NB4 (cell line): ENCODE results near the gene PHF11.

Experiments used
- DNase-seq: peaks from one replicate; pipeline ENCODE4 v3.0.0; 2010; ENCODE audit warnings: low read depth
- H3K4me3 ChIP-seq: one replicate; pipeline ENCODE4 v1.5.1; 2011; ENCODE audit warnings: mild to moderate bottlenecking, low read depth, low read length, moderate library complexity
- MYC ChIP-seq: IDR thresholded peaks from 2 replicates; pipeline ENCODE4 v1.6.1; 2011; ENCODE audit warnings: low read depth, low read length
- POLR2A ChIP-seq: IDR thresholded peaks from 2 replicates; pipeline ENCODE4 v1.6.1; 2011; ENCODE audit warnings: mild to moderate bottlenecking; ENCODE audit not compliant: insufficient read length; ENCODE audit errors: extremely low read depth
- TF ChIP-seq, protein P1 (sequence below): IDR thresholded peaks from 2 replicates; pipeline ENCODE4 v1.6.1; 2011; ENCODE audit warnings: low read depth, low read length
- TF ChIP-seq, protein P2 (sequence below): IDR thresholded peaks from one replicate; pipeline ENCODE4 v1.5.1; 2012; ENCODE audit warnings: low read depth, low read length

Gene PHF11

DNA sequence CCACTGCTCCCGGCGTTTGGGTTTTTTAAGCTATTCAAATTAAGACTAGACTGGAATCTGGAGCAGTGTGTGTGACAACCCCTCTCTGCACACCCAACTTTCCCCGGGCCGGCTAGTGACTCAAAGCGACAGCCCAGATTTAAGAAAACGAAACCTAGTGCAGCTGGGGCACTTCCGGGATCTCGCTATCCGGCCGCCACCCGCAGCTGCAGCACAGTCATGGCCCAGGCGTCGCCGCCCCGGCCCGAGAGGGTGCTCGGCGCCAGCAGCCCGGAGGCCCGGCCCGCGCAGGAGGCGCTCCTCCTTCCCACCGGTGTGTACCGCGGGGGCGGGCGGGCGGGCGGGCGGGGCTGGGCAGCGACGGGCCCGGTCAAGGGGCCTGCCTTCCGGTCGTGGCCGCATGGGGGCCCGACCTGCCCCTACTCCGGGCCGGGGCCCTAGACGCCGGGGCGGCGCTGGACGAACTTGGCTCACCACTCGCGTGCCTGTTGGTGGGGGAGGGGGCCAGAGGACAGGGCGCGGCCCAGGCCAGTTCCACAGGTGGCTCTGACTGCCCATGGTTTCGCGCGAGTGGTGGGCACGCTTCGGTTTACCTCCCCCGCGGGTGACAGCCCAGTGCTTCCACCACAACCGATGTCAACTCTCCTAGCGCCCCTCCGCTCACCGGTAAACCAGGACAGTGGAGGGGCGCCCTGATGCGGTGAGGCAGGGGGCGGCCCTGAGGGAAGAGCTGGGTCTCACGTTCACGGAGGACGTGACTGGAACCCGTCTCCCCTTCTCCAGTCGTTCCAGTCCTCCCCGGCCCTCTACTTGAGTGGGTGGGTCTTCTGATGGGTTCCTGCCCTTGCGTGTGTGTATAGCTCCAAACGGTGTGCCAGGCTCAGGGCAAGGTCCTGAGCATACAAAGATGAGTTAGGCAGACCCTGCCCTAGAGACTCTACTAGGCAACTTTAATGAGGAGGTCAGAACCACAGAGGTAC is at the start of gene PHF11:
PHF11 (plus strand) TSS at position 171 of the 980 bp plus-strand sequence; CDS start at position 220, 49 bp downstream.
- TF ChIP-seq, protein P1, sequence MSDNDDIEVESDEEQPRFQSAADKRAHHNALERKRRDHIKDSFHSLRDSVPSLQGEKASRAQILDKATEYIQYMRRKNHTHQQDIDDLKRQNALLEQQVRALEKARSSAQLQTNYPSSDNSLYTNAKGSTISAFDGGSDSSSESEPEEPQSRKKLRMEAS, result peak; percentile 42; the same call in 1 of the 2 replicates
- no peak; the same call in 1 of the 2 replicates for TF ChIP-seq MYC
- TF ChIP-seq, protein P2, sequence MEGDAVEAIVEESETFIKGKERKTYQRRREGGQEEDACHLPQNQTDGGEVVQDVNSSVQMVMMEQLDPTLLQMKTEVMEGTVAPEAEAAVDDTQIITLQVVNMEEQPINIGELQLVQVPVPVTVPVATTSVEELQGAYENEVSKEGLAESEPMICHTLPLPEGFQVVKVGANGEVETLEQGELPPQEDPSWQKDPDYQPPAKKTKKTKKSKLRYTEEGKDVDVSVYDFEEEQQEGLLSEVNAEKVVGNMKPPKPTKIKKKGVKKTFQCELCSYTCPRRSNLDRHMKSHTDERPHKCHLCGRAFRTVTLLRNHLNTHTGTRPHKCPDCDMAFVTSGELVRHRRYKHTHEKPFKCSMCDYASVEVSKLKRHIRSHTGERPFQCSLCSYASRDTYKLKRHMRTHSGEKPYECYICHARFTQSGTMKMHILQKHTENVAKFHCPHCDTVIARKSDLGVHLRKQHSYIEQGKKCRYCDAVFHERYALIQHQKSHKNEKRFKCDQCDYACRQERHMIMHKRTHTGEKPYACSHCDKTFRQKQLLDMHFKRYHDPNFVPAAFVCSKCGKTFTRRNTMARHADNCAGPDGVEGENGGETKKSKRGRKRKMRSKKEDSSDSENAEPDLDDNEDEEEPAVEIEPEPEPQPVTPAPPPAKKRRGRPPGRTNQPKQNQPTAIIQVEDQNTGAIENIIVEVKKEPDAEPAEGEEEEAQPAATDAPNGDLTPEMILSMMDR, result no peak
- TF ChIP-seq POLR2A, result peak; percentile 45
- DNase-seq, result peak; percentile 89
- H3K4me3 ChIP-seq, result peak within 1 kb of the TSS; percentile 54

DNA sequence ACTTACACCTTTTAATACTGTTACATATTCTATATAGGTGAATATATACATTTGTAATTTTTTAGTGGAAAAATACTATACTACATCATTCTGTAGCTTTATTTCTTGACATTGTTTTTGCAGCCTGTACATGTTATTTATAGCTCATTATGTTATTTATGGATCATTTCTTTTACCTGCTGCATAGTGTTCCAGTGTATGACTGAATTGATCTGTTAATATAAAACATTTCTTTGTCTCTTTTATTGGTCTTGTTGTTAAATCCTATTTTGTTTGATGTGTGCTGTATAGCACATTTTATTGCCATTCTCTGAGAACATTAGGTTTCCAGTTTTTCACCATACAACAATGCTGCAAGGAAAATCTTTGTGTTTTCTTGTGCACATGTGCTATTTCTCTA is 49.3 kb upstream of the PHF11 start:
- no peak for TF ChIP-seq POLR2A
- TF ChIP-seq MYC, result no peak
- TF ChIP-seq, protein P2, result no peak
- TF ChIP-seq, protein P1, result no peak
- DNase-seq, result peak; percentile 7
- peak overlapping the region; percentile 94 for H3K4me3 ChIP-seq

DNA sequence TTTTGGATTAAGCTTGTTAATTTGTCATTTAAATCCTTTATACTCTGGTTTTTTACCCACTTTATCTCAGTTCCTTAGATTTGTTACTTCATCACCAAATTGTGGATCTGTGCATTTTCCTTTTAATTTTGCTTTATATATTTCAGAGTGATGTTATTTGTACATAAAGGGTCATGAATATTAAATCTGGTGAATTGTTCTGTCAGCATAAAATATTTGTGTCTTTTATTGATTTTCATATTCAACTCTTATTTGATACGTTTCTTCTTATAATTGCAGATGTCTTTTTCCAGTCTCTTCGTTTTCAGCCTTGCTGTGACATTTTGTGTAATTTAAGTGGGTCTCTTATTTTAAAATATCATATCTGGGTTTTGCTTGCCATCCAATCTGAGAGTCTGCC is 47.0 kb upstream of the PHF11 start:
- no peak overlapping the region for H3K4me3 ChIP-seq
- DNase-seq, result no peak
- no peak for TF ChIP-seq POLR2A
- TF ChIP-seq, protein P2, result no peak

DNA sequence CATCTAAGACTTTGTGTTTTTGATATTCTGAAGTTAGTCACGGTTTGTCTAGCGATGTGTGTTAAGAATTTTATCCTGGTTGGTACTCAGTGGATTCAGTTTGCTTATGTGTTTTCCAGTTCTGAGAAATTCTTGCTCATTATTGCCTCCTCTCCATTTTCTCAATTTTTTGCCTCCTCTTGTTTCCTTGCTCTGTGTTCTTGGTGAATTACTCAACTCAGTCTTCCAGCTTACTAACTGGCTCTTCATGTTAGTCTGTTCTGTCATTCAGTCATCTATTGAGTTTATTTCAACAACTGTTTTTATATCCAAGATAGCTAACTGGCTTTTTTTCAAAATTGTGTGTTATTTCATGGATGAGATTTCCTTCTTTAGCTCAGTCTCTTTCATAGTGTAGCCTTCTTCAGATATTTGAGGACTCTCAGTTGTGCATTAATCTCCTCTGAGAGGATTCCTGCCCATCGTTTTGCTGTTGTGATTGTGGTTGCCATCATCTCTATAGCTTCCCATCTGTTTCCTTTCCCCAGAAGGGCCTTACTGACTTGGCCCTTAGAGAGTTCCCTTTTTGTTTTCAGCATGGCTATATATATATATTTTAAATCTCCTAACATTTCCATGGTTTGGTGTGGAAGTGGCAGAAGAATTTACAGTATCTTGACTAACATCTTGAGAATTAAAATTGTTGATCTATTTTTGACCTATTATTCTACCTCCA is 45.5 kb upstream of the PHF11 start:
- TF ChIP-seq POLR2A (no peak), MYC (no peak)
- TF ChIP-seq, protein P2, result no peak
- TF ChIP-seq, protein P1, result no peak
- no peak overlapping the region for H3K4me3 ChIP-seq
- DNase-seq, result peak; percentile 19

DNA sequence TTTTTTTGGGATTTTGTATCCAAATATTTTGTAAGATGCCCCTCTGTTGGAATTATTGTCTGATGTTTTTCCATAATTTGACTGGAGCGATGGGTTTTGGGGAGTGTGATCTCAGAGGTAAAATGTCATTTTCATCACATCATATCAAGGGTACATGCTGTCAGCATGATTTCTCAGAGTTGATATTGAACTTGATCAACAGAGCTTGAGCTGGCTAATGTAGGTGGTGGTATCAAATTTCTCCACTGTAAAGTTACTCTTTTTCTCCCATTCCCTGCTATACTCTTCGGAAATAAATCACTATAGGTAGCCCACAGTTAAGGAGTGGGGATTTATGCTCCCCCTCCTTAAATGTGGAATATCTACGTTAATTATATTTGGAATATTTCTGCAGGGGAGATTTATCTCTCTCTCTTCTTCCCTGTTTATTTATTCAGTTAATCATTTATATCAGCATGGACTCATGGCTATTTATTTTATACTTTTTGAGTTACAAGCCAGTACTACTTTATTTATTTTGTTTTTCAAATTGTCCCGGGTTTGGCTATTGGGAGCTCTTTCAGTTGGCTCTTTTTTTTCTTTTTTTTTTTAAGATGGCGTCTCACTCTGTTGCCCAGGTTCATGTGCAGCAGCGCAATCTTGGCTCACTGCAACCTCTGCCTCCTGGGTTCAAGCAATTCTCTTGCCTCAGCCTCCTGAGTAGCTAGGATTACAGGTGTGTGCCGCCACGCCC is 42.9 kb upstream of the PHF11 start:
- H3K4me3 ChIP-seq, result no peak overlapping the region
- TF ChIP-seq, protein P1, result no peak
- TF ChIP-seq POLR2A (no peak), MYC (no peak)
- TF ChIP-seq, protein P2, result no peak
- DNase-seq, result no peak
